CD8-positive, alpha-beta memory T cell (primary cell): ENCODE measurements around the gene ZNF385C. TPM values are rescaled to one million over a fixed set of nuclear protein-coding genes. Genes with fewer than 3 reads are reported as not detected.
"Not testable (repeated sequence)": the region's sequence is repeated elsewhere in the genome, so short reads cannot be mapped to it uniquely, and the experiment has no call there.

Source experiments
- CTCF ChIA-PET: fragments of 350-600 bp; sonication (Branson Sonifier 250); formaldehyde crosslinking; loops from one replicate; lab custom pipeline; 2021; ENCODE audit warnings: antibody characterized with exemption; lab: Charles Lee
- POLR2A ChIA-PET: fragments of 350-600 bp; sonication (Branson Sonifier 250); formaldehyde crosslinking; loops from one replicate; lab custom pipeline; 2021; ENCODE audit warnings: antibody characterized with exemption; lab: Charles Lee
- DNase-seq, 5 donors: peaks; one replicate each; pipeline versions ENCODE4 v3.0.0 to v3.0.0-alpha.2; 2020 to 2022; ENCODE audit warnings: mixed read lengths in 1 of 5
- H3K27ac ChIP-seq: one replicate; pipeline ENCODE4 v1.7.0; 2013; ENCODE audit warnings: low read depth, mild to moderate bottlenecking, low read length, moderate library complexity
- H3K27me3 ChIP-seq: 2 replicates; pipeline ENCODE4 v1.7.0; 2013; ENCODE audit warnings: low read length, mild to moderate bottlenecking; ENCODE audit not compliant: insufficient read depth, poor library complexity, severe bottlenecking
- H3K36me3 ChIP-seq: 2 replicates; pipeline ENCODE4 v1.7.0; 2013; ENCODE audit warnings: mild to moderate bottlenecking, low read length, moderate library complexity; ENCODE audit not compliant: insufficient read depth
- H3K4me1 ChIP-seq: 2 replicates; pipeline ENCODE4 v1.7.0; 2013; ENCODE audit warnings: mild to moderate bottlenecking, low read length, moderate library complexity; ENCODE audit not compliant: insufficient read depth
- H3K4me3 ChIP-seq: 2 replicates; pipeline ENCODE4 v1.7.0; 2013; ENCODE audit warnings: mild to moderate bottlenecking, low read length
- H3K9me3 ChIP-seq: 2 replicates; pipeline ENCODE4 v1.7.0; 2013; ENCODE audit warnings: mild to moderate bottlenecking, low read length
- H3K27ac Mint-ChIP-seq, 8 donors: one replicate each; pipeline ENCODE4 v1.8.0; 2020 to 2021; ENCODE audit warnings: mixed read lengths in 8 of 8, mild to moderate bottlenecking in 6 of 8, inconsistent platforms in 3 of 8, moderate library complexity in 3 of 8
- H3K27me3 Mint-ChIP-seq, 2 donors: one replicate each; pipeline ENCODE4 v1.8.0; 2020 to 2021; ENCODE audit warnings: mixed read lengths in 2 of 2, mild to moderate bottlenecking in 1 of 2, moderate library complexity in 1 of 2
- H3K36me3 Mint-ChIP-seq, 3 donors: one replicate each; pipeline ENCODE4 v1.8.0; 2020 to 2021; ENCODE audit warnings: mixed read lengths in 3 of 3, inconsistent platforms in 1 of 3, mild to moderate bottlenecking in 1 of 3
- H3K4me1 Mint-ChIP-seq, 3 donors: one replicate each; pipeline ENCODE4 v1.8.0; 2020 to 2021; ENCODE audit warnings: mixed read lengths in 3 of 3, inconsistent platforms in 1 of 3, mild to moderate bottlenecking in 1 of 3
- H3K4me3 Mint-ChIP-seq, 7 donors: one replicate each; pipeline ENCODE4 v1.8.0; 2020 to 2021; ENCODE audit warnings: mixed read lengths in 7 of 7, mild to moderate bottlenecking in 6 of 7, moderate library complexity in 4 of 7, inconsistent platforms in 2 of 7
- H3K9me3 Mint-ChIP-seq, 5 donors: one replicate each; pipeline ENCODE4 v1.8.0; 2020 to 2022; ENCODE audit warnings: mixed read lengths in 5 of 5, mild to moderate bottlenecking in 3 of 5, moderate library complexity in 2 of 5, inconsistent platforms in 1 of 5
- polyA plus RNA-seq: library from polyadenylated mRNA; unstranded; fragments of 300-500 nt; fragmentation: Illumina TruSeq; gene quantifications from one replicate; pipeline ENCODE4 v1.2.3, GENCODE V29; 2021
- total RNA-seq, 2 experiments: library from RNA; stranded (reverse); gene quantifications; one replicate each; pipeline ENCODE4 v1.2.3, GENCODE V29; 2021

Gene ZNF385C
- total and polyA plus RNA-seq, 3 experiments from 2014 or later = not detected

GRCh38 chr17:42025191-42025579 is 73.1 kb downstream of the ZNF385C start:
- CTCF ChIA-PET = interaction anchor here (0.8 to 10.4 kb wide), 17 partner anchors 8 to 381 kb away, joined by 3 to 109 read pairs (median 3); partner anchors contain the start of genes CNP, DHX58, DNAJC7 and GHDC
- peak overlapping the region in 2 of 8 donors; percentile 79 to 88 for H3K27ac Mint-ChIP-seq

GRCh38 chr17:42023524-42024349 is 74.5 kb downstream of the ZNF385C start:
- ChIA-PET CTCF (interaction anchor here (0.6 to 10.4 kb wide), 9 partner anchors 8 to 115 kb away, joined by 3 to 109 read pairs (median 4); partner anchors contain the start of genes DHX58, KAT2A and ODAD4), POLR2A (interaction anchor here (0.6 to 0.7 kb wide), 2 partner anchors 97 to 330 kb away, joined by 3 to 9 read pairs; no protein-coding TSS in a partner anchor)
- H3K36me3 ChIP-seq = peaks cover 21% of the 10 kb centered on the region
- Mint-ChIP-seq H3K36me3 (peaks cover 0 to 35% (median 5%) of the 10 kb centered on the region in 3 donors), H3K9me3 (no peaks in the 10 kb centered on the region), H3K4me3 (peak overlapping the region in 1 of 7 donors; percentile 40), H3K27me3 (peaks cover 2 to 4% of the 10 kb centered on the region in 2 donors), H3K27ac (peak overlapping the region in 3 of 8 donors; percentile 29 to 58 (median 43)), H3K4me1 (peaks cover 25 to 37% (median 35%) of the 10 kb centered on the region in 3 donors)
- no peaks in the 10 kb centered on the region for H3K27me3 ChIP-seq
- DNase-seq = no peak
- H3K4me3 ChIP-seq = no peak overlapping the region
- peak overlapping the region; percentile 47 for H3K27ac ChIP-seq
- peaks cover 31% of the 10 kb centered on the region for H3K4me1 ChIP-seq
- H3K9me3 ChIP-seq = no peaks in the 10 kb centered on the region

More at GRCh38 chr17:42025191-42025579, 73.1 kb downstream of the ZNF385C start:
- no peak for DNase-seq
- H3K27ac ChIP-seq = no peak overlapping the region
- Mint-ChIP-seq H3K4me3 (peak overlapping the region in 2 of 7 donors; percentile 32 to 64), H3K36me3 (peaks cover 0 to 34% (median 5%) of the 10 kb centered on the region in 3 donors), H3K9me3 (no peaks in the 10 kb centered on the region), H3K4me1 (peaks cover 17 to 25% (median 25%) of the 10 kb centered on the region in 3 donors), H3K27me3 (peaks cover 2 to 4% of the 10 kb centered on the region in 2 donors)
- H3K9me3 ChIP-seq = no peaks in the 10 kb centered on the region
- H3K36me3 ChIP-seq = peaks cover 21% of the 10 kb centered on the region
- POLR2A ChIA-PET = no interaction called here
- peaks cover 21% of the 10 kb centered on the region for H3K4me1 ChIP-seq
- no peak overlapping the region for H3K4me3 ChIP-seq
- H3K27me3 ChIP-seq = no peaks in the 10 kb centered on the region

GRCh38 chr17:42020845-42021244 is 77.4 kb downstream of the ZNF385C start:
- H3K27me3 ChIP-seq, DNase-seq, H3K9me3 Mint-ChIP-seq, H3K27me3 Mint-ChIP-seq, H3K9me3 ChIP-seq: not testable (repeated sequence)
- ChIA-PET CTCF (interaction anchor here (1.1 to 1.6 kb wide), 11 partner anchors 10 to 509 kb away, joined by 3 to 10 read pairs (median 3); partner anchors contain the start of gene DHX58), POLR2A (interaction anchor here (1.6 kb wide), 1 partner anchor 92 kb away, joined by 9 read pairs; the partner anchor contains the start of gene DHX58)
- Mint-ChIP-seq H3K4me3 (peak overlapping the region; percentile 86 to 100 (median 92)), H3K36me3 (peaks cover 0 to 49% (median 5%) of the 10 kb centered on the region in 3 donors), H3K27ac (peak overlapping the region in 6 of 8 donors; percentile 37 to 90 (median 60)), H3K4me1 (peaks cover 48 to 62% (median 61%) of the 10 kb centered on the region in 3 donors)
- peaks cover 49% of the 10 kb centered on the region for H3K4me1 ChIP-seq
- H3K36me3 ChIP-seq = peaks cover 21% of the 10 kb centered on the region
- H3K27ac ChIP-seq = peak overlapping the region; percentile 68
- peak overlapping the region; percentile 76 for H3K4me3 ChIP-seq

GRCh38 chr17:42019509-42020404 is 78.5 kb downstream of the ZNF385C start, which contains the start of gene NKIRAS2:
Gene NKIRAS2, plus strand, starts transcription at chr17:42020090. Its CDS starts 1,488 bp downstream, at chr17:42021578.
- ChIA-PET POLR2A (interaction anchor here (0.7 to 1.6 kb wide), 5 partner anchors 54 to 170 kb away, joined by 3 to 9 read pairs (median 3); partner anchors contain the start of genes CNP and DHX58), CTCF (interaction anchor here (0.7 to 1.6 kb wide), 15 partner anchors 8 to 341 kb away, joined by 3 to 10 read pairs (median 4); partner anchors contain the start of gene ODAD4)
- Mint-ChIP-seq H3K4me3 (peak within 1 kb of the TSS; percentile 86 to 100 (median 97)), H3K9me3 (no peaks in the 10 kb centered on the region), H3K4me1 (peaks cover 55 to 69% (median 68%) of the 10 kb centered on the region in 3 donors), H3K27ac (peak within 1 kb of the TSS; percentile 74 to 99 (median 90)), H3K36me3 (peaks cover 0 to 48% (median 4%) of the 10 kb centered on the region in 3 donors), H3K27me3 (peaks cover 0 to 2% of the 10 kb centered on the region in 2 donors)
- H3K4me3 ChIP-seq = peak within 1 kb of the TSS; percentile 76
- H3K4me1 ChIP-seq = peaks cover 54% of the 10 kb centered on the region
- peak; percentile 86 to 95 (median 92) for DNase-seq
- no peaks in the 10 kb centered on the region for H3K27me3 ChIP-seq
- peak within 1 kb of the TSS; percentile 68 for H3K27ac ChIP-seq
- peaks cover 21% of the 10 kb centered on the region for H3K36me3 ChIP-seq
- no peaks in the 10 kb centered on the region for H3K9me3 ChIP-seq

GRCh38 chr17:42018988-42019387 is 79.3 kb downstream of the ZNF385C start:
- CTCF ChIA-PET = interaction anchor here (1.0 to 2.6 kb wide), 7 partner anchors 9 to 93 kb away, joined by 3 to 12 read pairs (median 4); partner anchors contain the start of genes CNP, DHX58 and ODAD4
- peaks cover 60% of the 10 kb centered on the region for H3K4me1 ChIP-seq
- H3K27ac Mint-ChIP-seq = peak overlapping the region in 3 of 8 donors; percentile 50 to 99 (median 90)

GRCh38 chr17:42018339-42018738 is 79.9 kb downstream of the ZNF385C start:
- no peaks in the 10 kb centered on the region for H3K9me3 Mint-ChIP-seq
- H3K27ac Mint-ChIP-seq = peak overlapping the region in 7 of 8 donors; percentile 69 to 99 (median 98)
- H3K27me3 ChIP-seq = no peaks in the 10 kb centered on the region
- H3K4me1 Mint-ChIP-seq = peaks cover 58 to 73% (median 70%) of the 10 kb centered on the region in 3 donors
- peaks cover 0 to 2% of the 10 kb centered on the region in 2 donors for H3K27me3 Mint-ChIP-seq
- no peak for DNase-seq
- ChIA-PET POLR2A (interaction anchor here (1.2 to 3.3 kb wide), 5 partner anchors 52 to 370 kb away, joined by 3 to 35 read pairs (median 9); partner anchors contain the start of genes CNP, DHX58, ODAD4 and STAT3), CTCF (interaction anchor here (0.9 to 2.6 kb wide), 14 partner anchors 8 to 204 kb away, joined by 3 to 12 read pairs (median 3); partner anchors contain the start of genes CNP and DHX58)
- peaks cover 67% of the 10 kb centered on the region for H3K4me1 ChIP-seq
- peak overlapping the region; percentile 85 for H3K4me3 ChIP-seq
- H3K36me3 Mint-ChIP-seq = peaks cover 0 to 39% (median 2%) of the 10 kb centered on the region in 3 donors
- H3K4me3 Mint-ChIP-seq = peak overlapping the region; percentile 94 to 100 (median 99)
- H3K27ac ChIP-seq = peak overlapping the region; percentile 84
- no peaks in the 10 kb centered on the region for H3K9me3 ChIP-seq
- peaks cover 13% of the 10 kb centered on the region for H3K36me3 ChIP-seq

More at GRCh38 chr17:42018988-42019387, 79.3 kb downstream of the ZNF385C start:
- POLR2A ChIA-PET = interaction anchor here (3.3 kb wide), 1 partner anchor 94 kb away, joined by 13 read pairs; the partner anchor contains the start of gene DHX58
- H3K9me3 Mint-ChIP-seq = no peaks in the 10 kb centered on the region
- H3K36me3 ChIP-seq = peaks cover 18% of the 10 kb centered on the region
- no peak overlapping the region for H3K4me3 ChIP-seq
- no peak for DNase-seq
- H3K27me3 ChIP-seq = no peaks in the 10 kb centered on the region
- peak overlapping the region; percentile 36 to 100 (median 97) for H3K4me3 Mint-ChIP-seq
- H3K4me1 Mint-ChIP-seq = peaks cover 54 to 68% (median 66%) of the 10 kb centered on the region in 3 donors
- no peaks in the 10 kb centered on the region for H3K9me3 ChIP-seq
- peaks cover 0 to 43% (median 2%) of the 10 kb centered on the region in 3 donors for H3K36me3 Mint-ChIP-seq
- no peak overlapping the region for H3K27ac ChIP-seq
- peaks cover 0 to 2% of the 10 kb centered on the region in 2 donors for H3K27me3 Mint-ChIP-seq
